AG09319 (cell line): ENCODE data around the gene CLIP3.

Experiments
- DNase-seq: peaks from one replicate; pipeline ENCODE4 v3.0.0-alpha.2; 2010; ENCODE audit warnings: low read depth; ENCODE audit errors: extremely low read depth
- CTCF ChIP-seq: IDR thresholded peaks from 2 replicates; pipeline ENCODE4 v1.5.1; 2011; ENCODE audit warnings: low read depth, mild to moderate bottlenecking, inconsistent platforms, low read length, moderate library complexity

The CLIP3 gene

GRCh38 chr19:36014012-36014924 is 18.4 kb downstream of the CLIP3 start, which contains the start of gene ALKBH6:
ALKBH6 (minus strand) TSS chr19:36014213; CDS start chr19:36013397, 816 bp downstream.
- TF ChIP-seq CTCF: no peak
- DNase-seq: peak; percentile 94

- no peak for DNase-seq
Observed at GRCh38 chr19:36013280-36014011, 19.2 kb downstream of the CLIP3 start.

GRCh38 chr19:36010402-36010801 is 22.3 kb downstream of the CLIP3 start:
- TF ChIP-seq CTCF: no peak
- DNase-seq: no peak

More at GRCh38 chr19:36013280-36014011, 19.2 kb downstream of the CLIP3 start:
- no peak for TF ChIP-seq CTCF

GRCh38 chr19:36009633-36010379 is 22.9 kb downstream of the CLIP3 start:
- TF ChIP-seq CTCF: no peak
- DNase-seq: no peak

GRCh38 chr19:36009220-36009619 is 23.5 kb downstream of the CLIP3 start:
- TF ChIP-seq CTCF: no peak
- DNase-seq: no peak

- TF ChIP-seq CTCF: no peak
- no peak for DNase-seq
Observed at GRCh38 chr19:36008336-36008978, 24.2 kb downstream of the CLIP3 start, which contains the start of gene SYNE4. SYNE4 (minus strand) TSS chr19:36008813; CDS start chr19:36008681, 132 bp downstream.
